GM12878 (cell line): ENCODE results near the gene NLRC3. TPM values are rescaled to one million over a fixed set of nuclear protein-coding genes. Genes with fewer than 3 reads are reported as not detected.

Experiments used
- ATAC-seq: fragments of 200-7000 bp; cut with Tn5 transposase; 3 replicates; pipeline ENCODE4 v1.9.1; 2020; ENCODE audit warnings: mild to moderate bottlenecking, moderate library complexity
- BruUV-seq: library from RNA; stranded (reverse); fragments of 400-500 nt; replicated peaks from 2 replicates; lab custom pipeline; 2021; lab: Mats Ljungman, UMichigan
- CTCF ChIA-PET: fragments of 300-600 bp; sonication (Branson Sonifier 250); formaldehyde crosslinking; extraction: SDS; loops from one replicate; lab custom pipeline; 2021; ENCODE audit warnings: inconsistent platforms; lab: Yijun Ruan, JAX
- POLR2A ChIA-PET: fragments of 350-600 bp; formaldehyde crosslinking; extraction: SDS; loops from one replicate; lab custom pipeline; 2021; ENCODE audit warnings: inconsistent platforms; lab: Charles Lee
- RAD21 ChIA-PET: fragments of 300-600 bp; sonication (Branson Sonifier 250); formaldehyde crosslinking; loops from one replicate; lab custom pipeline; 2023; ENCODE audit warnings: antibody characterized with exemption; ENCODE audit not compliant: unreplicated experiment; lab: Charles Lee
- SMC1A ChIA-PET: fragments of 300-600 bp; sonication (Branson Sonifier 250); formaldehyde crosslinking; loops from one replicate; lab custom pipeline; 2023; ENCODE audit not compliant: unreplicated experiment, uncharacterized antibody; lab: Charles Lee
- DNase-seq: peaks from one replicate; pipeline ENCODE4 v3.0.0-alpha.2; 2011; ENCODE audit warnings: low read depth, low spot score
- FAIRE-seq: peaks from 3 replicates; lab custom pipeline; 2011; peaks lifted over from hg19 to GRCh38; lab: Jason Lieb, UNC
- H2AFZ ChIP-seq: 2 replicates; pipeline ENCODE4 v1.6.0; 2011; ENCODE audit warnings: low read depth, low read length, control low read depth; ENCODE audit not compliant: control insufficient read depth
- H3K27ac ChIP-seq: 2 replicates; pipeline ENCODE4 v1.5.1; 2011; ENCODE audit warnings: control low read depth; ENCODE audit not compliant: control insufficient read depth, insufficient read depth
- H3K27me3 ChIP-seq, 2 experiments: replicated peaks in 1 of 2; 2 replicates each; pipeline versions ENCODE4 v1.6.0 to v1.6.1; 2011; ENCODE audit warnings: low read length in 1 of 2; ENCODE audit not compliant: control insufficient read depth in 2 of 2, insufficient read depth in 2 of 2
- H3K36me3 ChIP-seq, 2 experiments: 2 replicates each; pipeline ENCODE4 v1.5.1; 2011; ENCODE audit warnings: low read length in 1 of 2; ENCODE audit not compliant: control insufficient read depth in 2 of 2, insufficient read depth in 2 of 2
- H3K4me1 ChIP-seq: 2 replicates; pipeline ENCODE4 v1.6.1; 2011; ENCODE audit warnings: mild to moderate bottlenecking, low read length, moderate library complexity, mixed read lengths; ENCODE audit not compliant: control insufficient read depth, insufficient read depth
- H3K4me2 ChIP-seq: 2 replicates; pipeline ENCODE4 v1.6.0; 2011; ENCODE audit warnings: control low read depth; ENCODE audit not compliant: control insufficient read depth, insufficient read depth
- H3K4me3 ChIP-seq: fragments of 200-600 bp; sonication (generic); 2 replicates; pipeline ENCODE4 v1.5.1; 2016
- H3K79me2 ChIP-seq: 2 replicates; pipeline ENCODE4 v1.6.0; 2011; ENCODE audit warnings: low read length; ENCODE audit not compliant: control insufficient read depth, insufficient read depth
- H3K9ac ChIP-seq: 2 replicates; pipeline ENCODE4 v1.8.0; 2011; ENCODE audit warnings: low read length, control low read depth, mixed read lengths; ENCODE audit not compliant: control insufficient read depth, insufficient read depth
- H3K9me3 ChIP-seq: replicated peaks from 3 replicates; pipeline ENCODE4 v1.5.1; 2011; ENCODE audit warnings: mild to moderate bottlenecking, low read length; ENCODE audit not compliant: control insufficient read depth, insufficient read depth
- H4K20me1 ChIP-seq: 2 replicates; pipeline ENCODE4 v1.6.0; 2011; ENCODE audit not compliant: control insufficient read depth, insufficient read depth
- ATF7 ChIP-seq: fragments of 450-650 bp; IDR thresholded peaks from 2 replicates; pipeline ENCODE4 v1.6.1; 2016; ENCODE audit warnings: low read depth, mild to moderate bottlenecking
- BCL3 ChIP-seq: IDR thresholded peaks from 2 replicates; pipeline ENCODE4 v1.6.1; 2011; ENCODE audit warnings: borderline replicate concordance, low read depth, mild to moderate bottlenecking, moderate library complexity, low read length; ENCODE audit not compliant: insufficient read depth, poor library complexity, severe bottlenecking
- CBX5 ChIP-seq: sonication (generic); IDR thresholded peaks from 2 replicates; pipeline ENCODE4 v1.6.1; 2016; ENCODE audit warnings: low read depth, moderate library complexity, mild to moderate bottlenecking, inconsistent platforms
- DPF2 ChIP-seq: fragments of 450-650 bp; IDR thresholded peaks from 2 replicates; pipeline ENCODE4 v1.6.1; 2017; ENCODE audit warnings: mild to moderate bottlenecking
- GATAD2B ChIP-seq: fragments of 450-650 bp; conservative IDR thresholded peaks from 2 replicates; pipeline ENCODE4 v1.6.1; 2017; ENCODE audit warnings: low read depth, mild to moderate bottlenecking, moderate library complexity
- IKZF2 ChIP-seq, 2 experiments: fragments of 450-650 bp; IDR thresholded peaks; 2 replicates each; pipeline ENCODE4 v1.6.1; 2017; ENCODE audit warnings: mild to moderate bottlenecking in 2 of 2, moderate library complexity in 2 of 2
- MEF2A ChIP-seq: IDR thresholded peaks from 2 replicates; pipeline ENCODE4 v1.6.1; 2011; ENCODE audit warnings: low read depth, mild to moderate bottlenecking, low read length, moderate library complexity; ENCODE audit not compliant: insufficient read depth
- MTA3 ChIP-seq: IDR thresholded peaks from 2 replicates; pipeline ENCODE4 v1.6.1; 2012; ENCODE audit warnings: low read length, inconsistent platforms, borderline replicate concordance
- MYB ChIP-seq: fragments of 150-350 bp; IDR thresholded peaks from 2 replicates; pipeline ENCODE4 v1.6.1; 2014; ENCODE audit warnings: mild to moderate bottlenecking, low read depth, low read length, borderline replicate concordance
- MYC ChIP-seq: IDR thresholded peaks from 2 replicates; pipeline ENCODE4 v1.6.1; 2011; ENCODE audit warnings: mild to moderate bottlenecking, low read length, moderate library complexity, inconsistent platforms; ENCODE audit not compliant: insufficient read depth, insufficient replicate concordance, insufficient read length, severe bottlenecking
- POU2F2 ChIP-seq: IDR thresholded peaks from 3 replicates; pipeline ENCODE4 v1.6.1; 2011; ENCODE audit warnings: low read depth, mild to moderate bottlenecking, low read length, borderline replicate concordance
- RBBP5 ChIP-seq: fragments of 200-600 bp; sonication (generic); conservative IDR thresholded peaks from 2 replicates; pipeline ENCODE4 v1.6.1; 2016
- SIN3A ChIP-seq: IDR thresholded peaks from 2 replicates; pipeline ENCODE4 v1.6.1; 2012; ENCODE audit warnings: low read depth, low read length, improper control_type of control experiment
- SMAD5 ChIP-seq: IDR thresholded peaks from 2 replicates; pipeline ENCODE4 v1.6.1; 2016; ENCODE audit warnings: antibody characterized with exemption, low read depth
- SREBF1 ChIP-seq: IDR thresholded peaks from 2 replicates; pipeline ENCODE4 v1.6.1; 2012; ENCODE audit warnings: mild to moderate bottlenecking, low read length
- STAT3 ChIP-seq: IDR thresholded peaks from 2 replicates; pipeline ENCODE4 v1.6.1; 2011; ENCODE audit warnings: low read depth, low read length, improper control_type of control experiment
- ZNF274 ChIP-seq: IDR thresholded peaks from one replicate; pipeline ENCODE4 v1.8.0; 2011; ENCODE audit not compliant: insufficient read length, insufficient read depth
- ZZZ3 ChIP-seq: IDR thresholded peaks from 2 replicates; pipeline ENCODE4 v1.6.1; 2011; ENCODE audit warnings: low read depth; ENCODE audit not compliant: control insufficient read depth, insufficient read length
- WGBS: methylation state at CpG from one replicate; pipeline ENCODE4 v1.1.6; 2016; ENCODE audit warnings: low lambda C conversion rate; ENCODE audit not compliant: insufficient replicate concordance, insufficient coverage; ENCODE audit errors: missing lambda C conversion rate; 5-methylcytosine and 5-hydroxymethylcytosine counted together
- in situ Hi-C: fragments of 300-500 bp; cut with MboI; formaldehyde crosslinking; loops from 9 replicates; pipeline ENCODE4 v1.14.3; 2018; ENCODE audit warnings: mixed read lengths
- intact Hi-C: fragments of 100-400 bp; cut with micrococcal nuclease; formaldehyde crosslinking; loops from one replicate; pipeline ENCODE4 v1.14.2; 2022; ENCODE audit not compliant: unreplicated experiment
- polyA plus RNA-seq, 11 experiments: library from polyadenylated mRNA; depleted of rRNA in 4 of 11; unstranded in 6 of 11; stranded (reverse) in 5 of 11; fragments of >200 nt; fragmentation: Nextera tagmentation in 4 of 11; fragmentation: Illumina TruSeq in 1 of 11; extraction: Ambion mirVana in 4 of 11; extraction: Trizol in 1 of 11; gene quantifications; 1 replicate in 1 of 11; 2 replicates in 10 of 11; pipeline versions ENCODE4 v1.2.1 to v1.2.3, GENCODE V29; 2011 to 2016; ENCODE audit warnings: inconsistent platforms in 2 of 11, missing spikeins in 2 of 11, low read depth in 1 of 11
- total RNA-seq, 4 experiments: library from RNA; depleted of rRNA in 3 of 4; stranded (reverse); fragments of >200 nt in 3 of 4; fragmentation: Illumina TruSeq in 1 of 4; extraction: Trizol in 1 of 4; gene quantifications; 2 replicates each; pipeline versions ENCODE4 v1.2.1 to v1.2.3, GENCODE V29; 2013 to 2021

Gene NLRC3
- total and polyA plus RNA-seq, 10 of the 15 experiments (the other 5 are each of a cell fraction or from before 2014, with no cell fraction given) = 2.2 to 17.8 (median 7.6) TPM

- H3K27ac ChIP-seq = no peak overlapping the region
- WGBS = 97% methylated on average over 43 of the region's 43 CpGs
- H3K4me1 ChIP-seq = no peaks in the 10 kb centered on the region
- POLR2A ChIA-PET = no interaction called here
- no peak overlapping the region for H2AFZ ChIP-seq
- in situ Hi-C loops (no loop called here), intact Hi-C loops (no loop called here)
- no peaks in the 10 kb centered on the region for H3K9me3 ChIP-seq
- H3K79me2 ChIP-seq = no peaks in the 10 kb centered on the region
- ATAC-seq = no peak
- no peak for DNase-seq
- SMC1A ChIA-PET = no interaction called here
- RAD21 ChIA-PET = no interaction called here
- peaks cover 0 to 3% of the 10 kb centered on the region in 2 experiments; a peak in 3 of 4 replicates for H3K36me3 ChIP-seq
- H3K27me3 ChIP-seq = no peaks in the 10 kb centered on the region
- no peak for FAIRE-seq
- no peak overlapping the region for H3K9ac ChIP-seq
- H4K20me1 ChIP-seq = no peaks in the 10 kb centered on the region
- no peak overlapping the region for H3K4me3 ChIP-seq
- H3K4me2 ChIP-seq = no peak overlapping the region
- BruUV-seq = no TSS peak
- TF ChIP-seq GATAD2B = no peak
- no peak for TF ChIP-seq RBBP5
- no peak for TF ChIP-seq IKZF2 (IDR thresholded peaks at IDR 0.05)
- TF ChIP-seq ZZZ3 = no peak
- TF ChIP-seq SREBF1 = no peak
- no peak for TF ChIP-seq CBX5
- no peak for TF ChIP-seq SMAD5
- no peak for TF ChIP-seq MYB
- TF ChIP-seq MYC = no peak
- no peak for TF ChIP-seq ATF7
- no peak for TF ChIP-seq DPF2
- no peak for TF ChIP-seq SIN3A
- TF ChIP-seq ZNF274 = no peak
- no peak for TF ChIP-seq BCL3
- no peak for TF ChIP-seq POU2F2
- TF ChIP-seq MEF2A = no peak
- no peak for TF ChIP-seq STAT3
- no peak for TF ChIP-seq MTA3
- CTCF ChIA-PET = no interaction called here
Measured at GRCh38 chr16:3564130-3564888, 12.9 kb downstream of the NLRC3 start.
